ENCODE data around the gene YWHAG. TPM values are rescaled to one million over a fixed set of nuclear protein-coding genes. Genes with fewer than 3 reads are reported as not detected.

YWHAG gene
- total RNA-seq, 1 experiment from 2014 or later: 241 TPM

DNA sequence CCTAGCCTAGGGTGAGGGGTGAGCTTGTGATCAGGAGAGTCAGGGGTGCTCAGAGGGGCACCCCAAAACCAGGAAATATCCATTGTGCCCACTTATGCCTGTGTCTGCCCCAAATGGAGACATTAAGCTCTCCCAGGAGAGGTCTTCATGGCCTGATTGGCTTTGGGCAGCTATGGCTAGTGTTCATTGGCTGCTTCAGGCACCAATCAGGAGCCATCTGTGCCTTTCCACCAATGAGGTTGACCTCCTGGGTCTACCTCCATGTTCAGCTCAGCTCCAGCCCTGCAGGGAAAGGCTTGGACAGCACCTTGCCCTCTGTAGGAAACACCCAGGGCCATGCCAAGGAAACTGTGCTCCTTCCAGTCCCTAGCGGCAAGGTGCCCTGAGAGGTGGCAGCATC is 80.3 kb downstream of the YWHAG start:
- H3K9ac ChIP-seq (ENCODE audit: extremely low read depth, insufficient read length, low read length): no peak overlapping the region
- no peak overlapping the region for H4K91ac ChIP-seq (ENCODE audit: insufficient read length, low read depth, low read length)
- Mint-ChIP-seq H3K9me3 (peaks cover 0 to 2% of the 10 kb centered on the region in 2 experiments; a peak in 2 of 5 replicates), H3K27ac (no peak overlapping the region), H3K4me3 (no peak overlapping the region), H3K4me1 (peaks cover 16 to 32% of the 10 kb centered on the region in 2 experiments), H3K27me3 (ENCODE audit: low read depth) (peaks cover 71% of the 10 kb centered on the region), H3K36me3 (ENCODE audit: insufficient read depth in 1 of 3, low read depth in 3 of 3) (peaks cover 0 to 1% (median 1%) of the 10 kb centered on the region in 3 experiments; a peak in 1 of 7 replicates)
- no peaks in the 10 kb centered on the region for H3K9me3 ChIP-seq (ENCODE audit: control insufficient read depth, low read depth, low read length)
- H3K79me1 ChIP-seq (ENCODE audit: insufficient read depth, low read depth, low read length, poor library complexity, severe bottlenecking): no peaks in the 10 kb centered on the region
- peak; percentile 63 for DNase-seq
- H3K14ac ChIP-seq (ENCODE audit: insufficient read depth, low read length): no peak overlapping the region
- no peak overlapping the region for H2AFZ ChIP-seq (ENCODE audit: low read length)
- no peaks in the 10 kb centered on the region; the same call in 1 of the 2 replicates for H3K4me1 ChIP-seq (ENCODE audit: insufficient read depth, low read length)
- H4K5ac ChIP-seq (ENCODE audit: insufficient read length, low read depth, low read length): no peak overlapping the region
- no peak overlapping the region for H4K8ac ChIP-seq (replicated peaks; ENCODE audit: insufficient read length, low read depth, low read length)
- WGBS (ENCODE audit: extremely low coverage, insufficient read length, low lambda C conversion rate): no CpG with 5 or more reads among the region's 1 CpG
- no peak overlapping the region for H2BK5ac ChIP-seq (ENCODE audit: insufficient read length, low read length)
- peaks cover 8% of the 10 kb centered on the region for H3K23me2 ChIP-seq (ENCODE audit: insufficient read length, low read depth, low read length, poor library complexity, severe bottlenecking)
- H2AK5ac ChIP-seq (ENCODE audit: insufficient read length, low read length): no peak overlapping the region
- H3K56ac ChIP-seq (ENCODE audit: insufficient read length, low read depth, low read length): no peak overlapping the region
- no peak overlapping the region for H3K4me2 ChIP-seq (ENCODE audit: insufficient read depth, insufficient read length, low read length)
- H2BK20ac ChIP-seq (ENCODE audit: low read depth, low read length, poor library complexity, severe bottlenecking): no peak overlapping the region
- no peak overlapping the region for H3T11ph ChIP-seq (ENCODE audit: low read length)
- H2BK12ac ChIP-seq (ENCODE audit: insufficient read length, low read depth, low read length): no peak overlapping the region
- no peak overlapping the region for H2BK15ac ChIP-seq (ENCODE audit: low read depth, low read length)
- no peak overlapping the region for H3K23ac ChIP-seq (ENCODE audit: insufficient read length, low read depth, low read length)
- no peak overlapping the region for H2BK120ac ChIP-seq (ENCODE audit: low read depth, low read length, poor library complexity, severe bottlenecking)
- no peaks in the 10 kb centered on the region for H4K20me1 ChIP-seq (ENCODE audit: control insufficient read depth, insufficient read depth, insufficient read length)
- TF ChIP-seq, protein P1, sequence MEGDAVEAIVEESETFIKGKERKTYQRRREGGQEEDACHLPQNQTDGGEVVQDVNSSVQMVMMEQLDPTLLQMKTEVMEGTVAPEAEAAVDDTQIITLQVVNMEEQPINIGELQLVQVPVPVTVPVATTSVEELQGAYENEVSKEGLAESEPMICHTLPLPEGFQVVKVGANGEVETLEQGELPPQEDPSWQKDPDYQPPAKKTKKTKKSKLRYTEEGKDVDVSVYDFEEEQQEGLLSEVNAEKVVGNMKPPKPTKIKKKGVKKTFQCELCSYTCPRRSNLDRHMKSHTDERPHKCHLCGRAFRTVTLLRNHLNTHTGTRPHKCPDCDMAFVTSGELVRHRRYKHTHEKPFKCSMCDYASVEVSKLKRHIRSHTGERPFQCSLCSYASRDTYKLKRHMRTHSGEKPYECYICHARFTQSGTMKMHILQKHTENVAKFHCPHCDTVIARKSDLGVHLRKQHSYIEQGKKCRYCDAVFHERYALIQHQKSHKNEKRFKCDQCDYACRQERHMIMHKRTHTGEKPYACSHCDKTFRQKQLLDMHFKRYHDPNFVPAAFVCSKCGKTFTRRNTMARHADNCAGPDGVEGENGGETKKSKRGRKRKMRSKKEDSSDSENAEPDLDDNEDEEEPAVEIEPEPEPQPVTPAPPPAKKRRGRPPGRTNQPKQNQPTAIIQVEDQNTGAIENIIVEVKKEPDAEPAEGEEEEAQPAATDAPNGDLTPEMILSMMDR (conservative IDR thresholded peaks at IDR 0.05): no peak
- H3K27me3 ChIP-seq (ENCODE audit: insufficient read depth, low read length): peaks cover 7% of the 10 kb centered on the region; the same call in 1 of the 2 replicates
- no peaks in the 10 kb centered on the region for H3K79me2 ChIP-seq (ENCODE audit: insufficient read depth, low read length)
- no peak overlapping the region for H3K4ac ChIP-seq (ENCODE audit: low read depth, low read length)
- H3K27ac ChIP-seq (ENCODE audit: insufficient read length, low read depth, low read length): no peak overlapping the region
- no peak overlapping the region for H3K18ac ChIP-seq (ENCODE audit: insufficient read length, low read depth, low read length)

Other genes with a start within 250 kb of the YWHAG start
- gene SRRM3, start 157.1 kb downstream of the YWHAG start, total RNA-seq (2021): 10.7 and 11.0 TPM in 2 replicates
- gene HSPB1, start 56.3 kb downstream of the YWHAG start, total RNA-seq (2021): 175 and 186 TPM in 2 replicates
- 14.8 and 16.4 TPM in 2 replicates for gene SSC4D, start 50.7 kb upstream of the YWHAG start, total RNA-seq (2021)
- 1.3 TPM in 2 replicates for gene ZP3, start 66.0 kb upstream of the YWHAG start, total RNA-seq (2021)
- 43.1 and 48.8 TPM in 2 replicates for gene DTX2, start 102.7 kb upstream of the YWHAG start, total RNA-seq (2021)
- 2.1 and 3.5 TPM in 2 replicates for gene UPK3B, start 151.6 kb upstream of the YWHAG start, total RNA-seq (2021)
- gene SPDYE16, start 184.3 kb upstream of the YWHAG start, total RNA-seq (2021): not detected in 2 replicates